Glutamatergic neuron (in vitro differentiated cells): ENCODE data around the gene MNX1. TPM values are rescaled to one million over a fixed set of nuclear protein-coding genes. Genes with fewer than 3 reads are reported as not detected.

ENCODE experiments used
- DNase-seq: peaks from one replicate; pipeline ENCODE4 v3.0.0; 2022
- H3K27ac Mint-ChIP-seq: one replicate; pipeline ENCODE4 v1.8.0; 2020; ENCODE audit warnings: mild to moderate bottlenecking, mixed read lengths, inconsistent platforms; ENCODE audit not compliant: unreplicated experiment
- H3K27me3 Mint-ChIP-seq: one replicate; pipeline ENCODE4 v1.8.0; 2020; ENCODE audit warnings: mild to moderate bottlenecking, moderate library complexity, mixed read lengths, inconsistent platforms; ENCODE audit not compliant: unreplicated experiment
- H3K36me3 Mint-ChIP-seq: one replicate; pipeline ENCODE4 v1.8.0; 2020; ENCODE audit warnings: mild to moderate bottlenecking, mixed read lengths, inconsistent platforms; ENCODE audit not compliant: unreplicated experiment
- H3K4me1 Mint-ChIP-seq: one replicate; pipeline ENCODE4 v1.8.0; 2020; ENCODE audit warnings: mild to moderate bottlenecking, low read depth, mixed read lengths, inconsistent platforms; ENCODE audit not compliant: unreplicated experiment
- H3K4me3 Mint-ChIP-seq: one replicate; pipeline ENCODE4 v1.8.0; 2020; ENCODE audit warnings: mild to moderate bottlenecking, mixed read lengths, inconsistent platforms; ENCODE audit not compliant: unreplicated experiment
- H3K9me3 Mint-ChIP-seq: one replicate; pipeline ENCODE4 v1.8.0; 2020; ENCODE audit warnings: mild to moderate bottlenecking, moderate library complexity, mixed read lengths, inconsistent platforms; ENCODE audit not compliant: unreplicated experiment
- total RNA-seq: library from RNA; stranded (reverse); fragmentation: NEBNext Ultra II Directional; extraction: Animal tissue kit (Norgen Biotek cat#: 25700); gene quantifications from one replicate; pipeline ENCODE4 v1.2.1, GENCODE V29; 2021; ENCODE audit not compliant: unreplicated experiment
- TF ChIP-seq, protein P1 (sequence below): fragments of 200-600 bp; sonication (generic); IDR thresholded peaks from one replicate; pipeline ENCODE4 v1.5.0; 2021; ENCODE audit not compliant: partially characterized antibody, unreplicated experiment

MNX1 gene
- total RNA-seq, 1 donor from 2014 or later = 0.59 TPM

DNA sequence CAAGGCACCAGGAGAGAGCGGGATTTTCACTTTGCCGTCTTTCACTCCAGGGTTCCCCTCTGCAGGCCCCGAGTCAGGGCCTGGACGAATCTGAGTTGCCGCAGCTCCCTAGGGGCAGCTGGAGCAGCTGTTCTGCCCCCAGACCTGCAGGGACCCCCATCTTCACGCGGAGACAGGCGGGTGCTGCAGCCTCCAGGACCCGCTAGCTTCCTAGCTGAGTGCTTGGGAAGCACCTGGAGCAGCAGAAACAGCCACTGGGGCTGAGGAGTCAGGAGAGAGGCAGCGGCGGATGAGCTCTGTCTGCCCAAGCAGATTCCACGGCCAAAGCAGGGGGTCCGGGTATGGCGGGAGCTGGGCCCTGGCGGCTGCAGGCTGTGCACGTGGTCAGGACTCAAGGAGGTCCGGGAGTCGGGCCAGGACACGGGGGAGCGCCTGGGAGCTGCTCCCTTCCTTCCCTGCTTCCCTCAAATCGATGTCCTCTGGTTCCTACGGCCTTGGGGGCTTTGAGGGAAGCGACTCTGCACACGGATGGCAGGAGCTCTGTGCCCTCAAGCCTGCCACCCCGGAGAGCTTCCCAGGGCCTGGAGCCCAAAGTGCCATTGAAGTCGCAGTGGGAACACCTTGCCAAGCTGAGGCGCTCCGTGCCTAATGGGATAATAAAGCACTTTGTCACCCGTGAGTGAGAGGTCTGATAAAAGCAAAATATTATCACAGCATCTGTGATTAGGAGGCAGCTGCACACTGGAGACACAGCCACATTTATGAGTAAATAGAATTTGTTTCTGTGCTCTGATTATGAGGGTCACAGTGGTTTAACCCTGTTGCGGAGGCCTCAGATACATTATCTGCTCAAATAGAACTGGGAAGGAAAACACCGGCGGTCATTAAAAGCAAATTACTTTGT is 17.2 kb downstream of the MNX1 start:
- no peak overlapping the region for H3K27ac Mint-ChIP-seq
- H3K9me3 Mint-ChIP-seq = peaks cover 5% of the 10 kb centered on the region
- no peaks in the 10 kb centered on the region for H3K4me1 Mint-ChIP-seq
- peaks cover 10% of the 10 kb centered on the region for H3K36me3 Mint-ChIP-seq
- peaks cover 19% of the 10 kb centered on the region for H3K27me3 Mint-ChIP-seq
- no peak for DNase-seq
- TF ChIP-seq, protein P1, sequence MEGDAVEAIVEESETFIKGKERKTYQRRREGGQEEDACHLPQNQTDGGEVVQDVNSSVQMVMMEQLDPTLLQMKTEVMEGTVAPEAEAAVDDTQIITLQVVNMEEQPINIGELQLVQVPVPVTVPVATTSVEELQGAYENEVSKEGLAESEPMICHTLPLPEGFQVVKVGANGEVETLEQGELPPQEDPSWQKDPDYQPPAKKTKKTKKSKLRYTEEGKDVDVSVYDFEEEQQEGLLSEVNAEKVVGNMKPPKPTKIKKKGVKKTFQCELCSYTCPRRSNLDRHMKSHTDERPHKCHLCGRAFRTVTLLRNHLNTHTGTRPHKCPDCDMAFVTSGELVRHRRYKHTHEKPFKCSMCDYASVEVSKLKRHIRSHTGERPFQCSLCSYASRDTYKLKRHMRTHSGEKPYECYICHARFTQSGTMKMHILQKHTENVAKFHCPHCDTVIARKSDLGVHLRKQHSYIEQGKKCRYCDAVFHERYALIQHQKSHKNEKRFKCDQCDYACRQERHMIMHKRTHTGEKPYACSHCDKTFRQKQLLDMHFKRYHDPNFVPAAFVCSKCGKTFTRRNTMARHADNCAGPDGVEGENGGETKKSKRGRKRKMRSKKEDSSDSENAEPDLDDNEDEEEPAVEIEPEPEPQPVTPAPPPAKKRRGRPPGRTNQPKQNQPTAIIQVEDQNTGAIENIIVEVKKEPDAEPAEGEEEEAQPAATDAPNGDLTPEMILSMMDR = no peak
- H3K4me3 Mint-ChIP-seq = no peak overlapping the region

DNA sequence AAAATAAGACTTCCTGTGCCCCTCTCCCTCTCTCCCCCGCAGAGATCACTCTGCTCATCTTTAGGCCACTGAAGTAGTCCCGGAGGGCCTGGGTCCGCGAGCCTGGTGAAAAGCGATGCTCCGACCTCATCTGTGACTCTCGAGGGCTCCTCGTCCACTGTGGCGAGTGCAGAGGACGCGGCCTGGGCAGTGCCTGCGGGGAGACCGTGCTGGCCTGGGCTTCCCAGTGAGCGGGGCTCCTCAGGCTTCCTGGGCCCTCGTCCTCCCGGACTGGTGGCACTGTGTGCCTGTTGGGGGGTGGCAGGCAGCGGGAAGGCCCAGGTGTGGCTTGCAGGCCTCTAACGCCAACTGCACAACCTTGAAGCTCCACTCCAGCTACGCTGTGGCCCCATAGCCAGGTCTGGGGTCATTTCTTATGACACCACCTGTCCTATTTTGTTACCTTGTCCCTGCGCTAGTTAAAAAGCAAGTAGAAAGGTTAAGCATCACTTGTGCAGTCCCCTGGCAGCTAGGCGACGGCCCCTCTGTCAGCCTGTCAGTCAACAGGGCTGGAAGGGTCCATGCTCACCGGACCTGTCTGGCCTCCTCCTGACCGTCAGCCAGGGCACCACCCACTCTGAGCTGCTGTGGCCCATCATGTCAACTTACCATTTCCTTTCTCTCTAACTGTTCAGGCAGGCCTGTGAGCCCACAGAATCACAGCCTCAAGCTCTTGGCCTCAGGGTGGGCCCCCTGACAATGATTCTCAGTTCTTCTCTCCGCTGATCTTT is 20.5 kb downstream of the MNX1 start:
- TF ChIP-seq, protein P1 = no peak
- Mint-ChIP-seq H3K27ac (no peak overlapping the region), H3K4me3 (no peak overlapping the region), H3K36me3 (no peaks in the 10 kb centered on the region), H3K9me3 (peaks cover 5% of the 10 kb centered on the region), H3K4me1 (no peaks in the 10 kb centered on the region), H3K27me3 (peaks cover 7% of the 10 kb centered on the region)
- DNase-seq = no peak

DNA sequence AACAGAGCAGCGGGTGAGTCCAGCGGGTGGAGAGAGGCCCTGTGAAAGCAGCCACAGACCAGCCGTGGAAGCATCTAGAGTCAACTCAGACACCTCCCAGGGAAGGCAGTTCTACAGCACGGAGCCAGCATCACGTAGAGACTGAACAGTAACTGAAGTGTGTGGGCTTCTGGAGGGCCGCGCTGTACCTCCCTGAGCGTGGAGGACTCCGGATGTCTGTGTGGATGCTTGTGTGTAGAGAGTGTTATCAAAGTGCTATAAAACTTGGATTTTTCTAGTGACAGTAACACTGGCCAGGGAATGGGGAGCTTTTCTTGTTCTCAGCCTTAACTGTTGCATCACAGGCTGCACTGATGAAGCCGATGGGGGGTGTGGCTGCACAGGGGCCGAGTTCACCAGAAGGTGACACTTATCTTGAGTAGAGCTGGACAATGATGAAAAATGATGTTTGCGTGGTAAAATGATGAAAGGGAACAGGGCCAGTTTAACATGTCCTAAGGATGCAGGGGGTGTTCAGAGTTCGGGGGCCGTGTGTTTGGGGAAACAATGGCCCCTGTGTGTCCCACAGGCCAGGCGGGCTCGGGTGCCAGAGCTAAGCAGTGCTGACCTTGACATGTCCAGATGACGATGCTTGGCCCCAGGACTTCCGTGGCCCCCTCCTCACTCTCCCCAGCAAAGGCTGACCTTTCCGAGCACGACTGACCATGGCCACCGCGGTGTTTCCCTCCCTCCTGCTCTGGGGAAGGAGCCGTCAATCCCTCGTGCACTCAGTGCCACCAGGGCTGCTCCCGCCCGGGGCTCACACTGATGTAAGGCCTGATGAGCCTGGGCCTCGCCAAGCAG is 21.9 kb downstream of the MNX1 start:
- TF ChIP-seq, protein P1 = no peak
- peak overlapping the region; percentile 28 for H3K4me3 Mint-ChIP-seq
- no peak overlapping the region for H3K27ac Mint-ChIP-seq
- no peaks in the 10 kb centered on the region for H3K4me1 Mint-ChIP-seq
- H3K27me3 Mint-ChIP-seq = peaks cover 5% of the 10 kb centered on the region
- no peaks in the 10 kb centered on the region for H3K36me3 Mint-ChIP-seq
- H3K9me3 Mint-ChIP-seq = peaks cover 5% of the 10 kb centered on the region
- DNase-seq = no peak

DNA sequence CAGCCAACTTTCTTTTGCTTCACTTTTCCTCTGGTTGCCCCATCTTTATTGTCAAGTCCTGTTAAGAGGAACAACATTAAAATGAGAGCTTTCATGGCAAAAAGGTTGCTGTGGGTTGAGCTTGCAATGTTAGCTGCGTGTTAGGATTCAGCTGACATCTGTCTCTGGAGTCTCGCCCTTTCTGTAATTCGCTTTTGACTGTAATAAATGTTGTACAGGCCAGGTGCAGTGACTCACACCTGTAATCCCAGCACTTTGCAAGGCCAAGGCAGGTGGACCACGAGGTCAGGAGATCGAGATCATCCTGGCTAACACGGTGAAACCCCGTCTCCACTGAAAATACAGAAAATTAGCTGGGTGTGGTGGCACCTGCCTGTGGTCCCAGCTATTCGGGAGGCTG is 24.1 kb downstream of the MNX1 start:
- H3K27me3 Mint-ChIP-seq = peaks cover 5% of the 10 kb centered on the region
- H3K36me3 Mint-ChIP-seq = peaks cover 5% of the 10 kb centered on the region
- H3K4me1 Mint-ChIP-seq = no peaks in the 10 kb centered on the region
- no peak for DNase-seq
- peaks cover 5% of the 10 kb centered on the region for H3K9me3 Mint-ChIP-seq
- H3K27ac Mint-ChIP-seq = no peak overlapping the region
- TF ChIP-seq, protein P1 = no peak
- H3K4me3 Mint-ChIP-seq = no peak overlapping the region
